GM21390 (cell line): ENCODE data around the gene TMEM221.
A peak's percentile ranks its signal among the peaks of the same experiment; 100 is the strongest.

ENCODE experiments used
- ATAC-seq: cut with Tn5 transposase; IDR thresholded peaks from one replicate; pipeline ENCODE4 v1.9.1; 2021; ENCODE audit not compliant: unreplicated experiment

Gene TMEM221

DNA sequence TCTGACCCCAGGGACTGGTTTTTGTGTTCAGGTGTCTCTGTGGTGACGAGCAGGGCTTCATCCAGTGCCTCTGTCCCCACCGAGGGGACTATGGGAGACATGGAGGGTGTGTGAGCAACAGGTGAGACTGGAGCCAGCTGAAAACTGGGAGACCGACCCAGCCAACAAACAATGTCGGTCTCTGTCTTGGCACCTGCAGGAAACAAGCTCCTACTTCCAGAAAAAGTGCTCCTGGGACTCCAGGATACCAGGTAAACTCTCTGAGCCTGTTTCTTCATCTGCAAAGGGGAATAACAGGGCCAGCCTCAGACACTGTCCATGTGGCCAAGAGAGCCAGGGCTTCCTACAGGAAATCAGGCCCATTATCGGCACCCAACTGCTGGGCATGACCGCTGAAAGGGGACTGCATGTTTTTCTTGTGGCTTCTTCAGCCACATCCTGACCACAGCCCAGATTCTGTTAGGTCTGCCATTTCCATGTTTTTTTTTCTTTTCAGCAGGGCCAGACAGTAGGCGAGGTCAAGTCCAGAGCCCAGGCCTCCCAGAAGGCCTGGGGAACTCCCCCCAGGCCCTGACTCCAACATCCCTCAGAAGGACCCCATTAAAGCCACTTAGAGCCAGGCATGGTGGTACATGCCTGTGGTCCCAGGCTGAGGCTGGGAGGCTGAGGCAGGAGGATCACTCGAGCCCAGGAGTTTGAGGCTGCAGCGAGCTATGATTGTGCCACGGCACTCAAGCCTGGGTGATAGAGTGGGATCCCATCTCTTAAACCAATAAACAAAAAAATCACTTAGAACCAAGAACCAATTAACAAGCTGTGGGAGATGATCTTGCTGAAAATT is 42.2 kb downstream of the TMEM221 start:
- no peak for ATAC-seq

DNA sequence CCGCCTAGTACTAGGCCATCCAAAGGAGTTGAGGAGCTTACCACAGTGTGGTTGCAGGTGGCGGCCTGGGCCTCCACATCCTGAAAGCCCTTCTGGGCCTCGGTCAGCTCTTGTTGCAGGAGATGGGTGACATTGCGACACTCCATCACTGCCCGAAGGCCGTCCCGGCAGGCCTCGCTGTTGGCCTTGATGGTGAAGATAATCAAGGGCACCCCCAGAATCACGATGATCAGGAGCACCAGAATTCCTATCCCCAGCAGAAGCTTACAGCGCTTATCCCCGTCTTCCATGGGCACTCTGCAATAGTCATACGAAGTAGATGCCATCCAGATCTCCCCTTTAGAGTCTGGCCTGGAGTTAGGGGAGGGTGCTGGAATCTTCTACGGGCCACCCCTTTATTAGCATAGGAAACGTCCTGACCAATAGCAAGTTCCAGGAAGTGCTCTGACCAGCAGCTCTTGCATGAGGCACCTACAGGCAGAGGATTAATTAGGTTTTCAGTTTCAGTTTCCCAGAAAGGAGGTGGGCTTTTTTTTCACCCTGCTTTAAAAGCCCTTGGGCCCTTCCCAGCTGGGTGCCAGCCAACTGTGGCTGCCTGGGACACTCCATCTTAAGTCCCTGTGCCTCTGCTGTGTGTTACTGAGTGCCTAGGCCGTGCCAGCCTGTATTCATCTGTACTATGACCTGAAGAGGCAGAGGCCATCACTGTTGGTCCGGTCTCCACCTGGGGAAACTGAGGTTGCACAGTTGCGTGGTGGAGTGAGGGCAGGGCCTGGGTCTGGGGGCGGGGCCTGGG is 43.0 kb downstream of the TMEM221 start, which contains the start of gene BST2:
Gene BST2 (minus strand): TSS at position 381 of the 796 bp plus-strand sequence. CDS start 55 bp downstream, at position 326.
- peak; percentile 73 for ATAC-seq

DNA sequence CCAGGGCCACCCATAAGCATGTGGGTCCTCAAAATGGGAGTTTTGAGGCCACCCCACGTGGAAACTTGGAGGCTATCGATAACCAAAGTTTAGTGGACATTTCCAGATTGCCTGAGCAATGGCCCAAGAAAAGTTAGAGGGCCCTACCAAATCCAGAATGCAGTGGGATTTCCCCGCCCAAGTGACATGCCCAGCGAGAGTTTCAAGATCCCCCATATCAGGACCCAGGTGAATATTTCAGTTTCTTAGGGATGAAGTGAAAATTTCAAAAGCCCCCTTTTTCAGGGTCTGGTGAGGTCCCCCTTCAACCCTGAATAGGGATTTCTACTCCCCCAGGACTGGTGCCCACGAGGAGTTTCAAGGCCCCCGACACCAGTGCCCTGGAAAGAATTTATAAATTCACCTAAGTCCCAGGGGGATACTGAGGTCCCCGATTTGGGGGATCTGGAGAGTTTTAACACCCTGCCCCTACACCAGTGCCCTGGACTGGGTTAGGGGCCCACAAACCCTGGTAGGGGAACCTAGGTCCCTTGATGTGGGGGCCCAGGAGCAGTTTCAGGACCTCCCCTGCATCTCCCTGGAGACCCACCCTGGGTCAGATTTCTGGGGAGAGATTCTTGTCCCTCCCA is 43.7 kb downstream of the TMEM221 start:
- peak; percentile 19 for ATAC-seq

DNA sequence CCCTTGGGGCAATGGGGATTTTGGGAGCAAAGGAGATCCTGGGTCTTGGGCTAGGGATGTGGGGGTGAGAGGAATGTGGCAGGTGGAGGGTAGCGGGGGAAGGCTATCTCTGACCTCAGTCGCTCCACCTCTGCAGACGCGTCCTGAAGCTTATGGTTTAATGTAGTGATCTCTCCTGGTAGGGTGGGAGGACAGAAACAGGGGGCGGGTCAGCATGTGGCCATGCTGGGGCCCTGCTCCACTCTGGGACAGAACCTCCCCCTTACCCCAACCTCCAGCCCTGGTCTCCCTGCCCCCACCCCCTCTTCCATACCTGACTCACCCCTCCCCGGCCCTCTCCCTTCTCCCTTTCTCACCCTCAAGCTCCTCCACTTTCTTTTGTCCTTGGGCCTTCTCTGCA is 44.5 kb downstream of the TMEM221 start:
- no peak for ATAC-seq

DNA sequence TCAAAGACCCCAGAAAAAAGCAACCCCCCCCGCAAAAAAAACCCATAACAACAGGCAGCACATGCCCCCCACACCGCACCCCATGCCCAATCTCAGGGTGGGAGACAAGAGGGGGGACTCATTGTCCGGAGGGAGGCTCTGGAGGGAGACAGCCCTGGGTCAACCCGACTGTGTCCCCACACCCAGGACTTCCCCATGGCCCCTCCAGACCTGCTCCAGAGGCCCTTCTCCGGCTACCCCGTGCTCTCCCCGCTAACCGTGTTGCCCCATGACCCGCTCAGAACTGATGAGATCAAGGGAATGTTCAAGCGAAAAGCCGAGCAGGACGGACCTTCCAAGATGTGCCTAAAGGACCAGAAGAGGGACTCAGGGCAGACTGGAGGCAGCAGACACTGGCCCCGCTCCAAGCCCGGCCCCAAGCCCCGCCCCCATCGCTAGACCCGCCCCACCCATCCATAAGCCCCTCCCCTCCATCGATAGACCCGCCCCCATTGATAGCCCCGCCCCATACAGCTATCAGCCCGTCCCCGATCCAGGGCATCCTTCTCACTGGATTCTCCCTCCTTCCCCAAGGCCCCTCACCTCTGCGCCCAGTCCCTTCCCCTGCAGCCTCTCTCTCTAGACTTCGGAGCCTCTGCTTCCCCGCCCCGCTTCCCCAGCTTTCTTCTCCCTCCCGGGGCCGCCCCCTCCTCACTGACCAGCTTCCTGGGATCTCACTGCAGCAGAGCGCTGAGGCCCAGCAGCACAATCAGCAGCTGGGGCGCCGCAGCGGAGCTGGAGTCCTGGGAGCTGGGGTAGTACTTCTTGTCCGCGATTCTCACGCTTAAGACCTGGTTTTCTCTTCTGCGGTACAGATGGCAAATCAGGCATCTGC is 45.2 kb downstream of the TMEM221 start:
- ATAC-seq: no peak

DNA sequence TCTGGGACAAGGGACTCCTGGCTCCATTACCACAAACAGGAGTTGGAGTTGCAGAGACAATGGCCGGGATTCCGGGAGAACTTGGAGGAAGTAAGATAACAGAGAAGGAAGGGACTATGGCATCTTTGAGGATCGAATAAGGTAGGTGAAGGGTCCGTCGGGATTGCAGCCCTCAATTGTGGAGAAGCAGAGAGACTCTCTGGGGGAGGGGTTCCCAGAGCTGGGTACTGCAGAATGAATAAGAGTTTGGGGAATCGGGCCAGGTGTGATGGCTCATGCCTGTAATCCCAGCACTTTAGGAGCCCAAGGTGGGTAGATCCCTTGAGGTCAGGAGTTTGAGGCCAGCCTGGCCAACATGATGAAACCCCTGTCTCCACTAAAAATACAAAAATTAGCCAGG is 46.8 kb downstream of the TMEM221 start:
- no peak for ATAC-seq

DNA sequence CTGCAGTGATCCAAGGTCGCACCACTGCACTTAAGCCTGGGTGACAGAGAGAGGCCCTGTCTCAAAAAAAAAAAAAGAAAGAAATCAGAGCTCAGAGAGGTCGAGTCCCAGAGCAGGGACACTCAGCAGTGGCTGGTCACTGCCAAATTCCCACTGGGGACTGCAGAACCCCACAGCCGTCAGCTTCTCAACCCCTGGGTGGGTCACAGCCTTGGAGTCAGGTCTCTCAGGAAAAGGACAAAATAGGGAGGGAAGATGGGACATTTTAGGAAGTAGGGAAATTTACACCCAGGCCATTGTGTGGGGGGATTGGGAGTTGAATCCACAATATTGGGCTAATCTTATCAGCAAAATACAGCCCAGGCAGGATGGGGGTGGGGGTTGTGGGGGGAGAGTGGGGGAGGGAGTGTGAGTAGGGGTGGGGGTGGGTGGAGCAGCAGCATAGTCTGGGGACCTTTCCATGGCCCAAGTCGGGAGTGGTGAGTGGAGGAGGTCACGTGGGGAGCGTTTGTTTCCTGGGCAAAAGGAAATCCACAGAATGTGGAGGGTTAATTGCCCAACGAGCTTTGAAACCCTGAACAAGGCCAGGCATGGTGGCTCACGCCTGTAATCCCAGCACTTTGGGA is 49.5 kb downstream of the TMEM221 start:
- no peak for ATAC-seq

DNA sequence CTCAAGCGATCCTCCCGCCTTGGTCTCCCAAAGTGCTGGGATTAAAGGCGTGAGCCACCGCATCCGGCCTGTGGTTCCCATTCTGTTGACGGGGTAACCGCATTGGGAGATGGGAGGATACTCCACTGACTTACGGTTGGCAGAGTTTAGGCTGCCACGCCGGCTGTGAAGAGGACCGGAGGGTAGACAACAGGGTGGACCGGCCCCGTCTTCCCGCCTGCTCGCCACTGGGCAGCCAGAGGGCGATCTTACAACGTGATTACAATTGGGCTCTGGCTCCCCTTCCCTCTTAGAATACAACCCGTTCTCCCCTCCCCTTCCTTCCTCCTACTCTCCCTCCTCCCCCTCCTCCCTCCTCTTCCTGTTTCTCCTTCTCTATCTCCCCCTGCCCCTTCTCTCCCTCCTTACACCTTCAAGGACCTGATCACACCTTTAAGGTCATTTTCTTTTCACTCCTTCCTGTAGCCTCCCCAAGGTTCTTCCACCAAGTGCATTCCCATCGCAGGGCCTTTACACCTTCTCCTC is 53.5 kb downstream of the TMEM221 start:
- no peak for ATAC-seq

DNA sequence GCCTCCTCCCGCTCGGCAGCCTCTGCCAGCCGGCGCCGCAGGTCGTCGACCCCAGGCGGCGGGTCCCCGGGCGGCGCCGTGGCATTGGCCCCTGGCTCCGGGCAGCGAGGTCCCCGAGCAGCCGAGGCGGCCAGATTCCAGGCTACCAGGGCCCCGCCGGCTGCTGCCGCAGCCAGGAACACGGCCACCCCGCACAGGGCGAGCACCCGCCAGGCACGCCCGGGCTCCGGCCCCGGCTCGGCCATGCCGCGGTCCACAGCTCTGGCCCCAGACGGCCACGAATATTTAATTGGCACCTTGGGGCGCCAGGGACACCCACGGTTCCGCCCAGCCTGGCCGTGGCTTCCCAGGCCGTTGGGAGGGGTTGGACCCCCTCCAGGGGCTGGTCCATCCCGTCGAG is 54.6 kb downstream of the TMEM221 start, which contains the start of gene CCDC194:
Gene CCDC194 (minus strand): TSS at position 283 of the 400 bp plus-strand sequence. CDS start 38 bp downstream, at position 245.
- no peak for ATAC-seq

DNA sequence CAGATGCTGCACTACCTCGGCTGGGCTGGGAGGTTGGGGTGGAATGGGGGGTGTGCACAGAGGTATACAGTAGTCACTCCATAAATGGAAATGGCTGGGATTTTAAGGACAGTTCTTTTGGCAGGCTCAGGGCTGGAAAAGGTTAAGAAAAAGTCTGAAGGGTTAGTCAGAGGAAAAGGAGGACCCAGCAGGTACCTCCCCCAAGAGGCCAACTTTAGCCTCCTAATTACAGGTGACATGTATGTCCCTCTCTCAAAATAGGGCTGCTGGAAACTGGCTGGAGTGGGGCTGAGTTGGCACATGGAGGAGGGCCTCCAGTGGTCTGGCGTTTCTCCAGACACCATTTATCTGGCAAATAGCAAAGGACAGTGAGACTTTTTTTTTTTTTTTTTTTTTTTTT is 55.5 kb downstream of the TMEM221 start:
- no peak for ATAC-seq

DNA sequence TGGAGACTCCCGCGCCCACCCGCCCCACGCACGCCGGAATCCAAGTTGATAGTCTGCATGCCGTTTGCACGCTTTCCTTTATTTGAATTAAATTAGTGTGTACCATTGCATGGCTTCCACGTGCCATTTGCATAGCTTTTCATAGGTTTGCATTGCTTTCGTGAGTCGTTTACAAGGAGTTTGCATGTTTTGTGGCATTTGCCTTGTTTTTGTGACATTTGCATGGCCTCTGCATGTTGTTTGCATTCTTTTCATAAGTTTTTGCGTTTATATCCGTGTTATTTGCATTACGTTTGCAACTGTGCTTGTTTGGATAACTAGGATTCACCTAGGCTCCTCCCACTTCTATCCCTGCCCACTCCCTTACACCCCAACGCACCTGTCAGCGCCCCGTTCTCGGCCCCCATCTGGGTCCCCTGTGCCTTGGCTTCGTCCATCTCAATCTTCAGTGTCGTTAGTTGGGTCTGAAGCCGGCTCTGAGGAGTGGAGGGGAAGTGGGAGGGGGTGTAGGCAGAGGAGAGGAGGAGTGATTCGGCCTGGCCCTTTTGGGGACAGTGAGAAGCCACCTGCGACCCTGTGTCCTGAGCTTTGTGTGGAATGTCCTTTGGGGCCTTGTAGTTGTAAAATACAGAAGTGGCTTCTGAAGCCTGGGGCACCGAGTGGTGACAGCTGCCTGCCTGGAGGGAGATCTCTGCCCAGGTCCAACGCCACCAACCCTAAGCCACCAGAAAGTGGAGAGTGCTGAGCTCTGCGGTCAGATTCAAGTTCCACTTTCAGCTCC is 56.9 kb downstream of the TMEM221 start:
- no peak for ATAC-seq

DNA sequence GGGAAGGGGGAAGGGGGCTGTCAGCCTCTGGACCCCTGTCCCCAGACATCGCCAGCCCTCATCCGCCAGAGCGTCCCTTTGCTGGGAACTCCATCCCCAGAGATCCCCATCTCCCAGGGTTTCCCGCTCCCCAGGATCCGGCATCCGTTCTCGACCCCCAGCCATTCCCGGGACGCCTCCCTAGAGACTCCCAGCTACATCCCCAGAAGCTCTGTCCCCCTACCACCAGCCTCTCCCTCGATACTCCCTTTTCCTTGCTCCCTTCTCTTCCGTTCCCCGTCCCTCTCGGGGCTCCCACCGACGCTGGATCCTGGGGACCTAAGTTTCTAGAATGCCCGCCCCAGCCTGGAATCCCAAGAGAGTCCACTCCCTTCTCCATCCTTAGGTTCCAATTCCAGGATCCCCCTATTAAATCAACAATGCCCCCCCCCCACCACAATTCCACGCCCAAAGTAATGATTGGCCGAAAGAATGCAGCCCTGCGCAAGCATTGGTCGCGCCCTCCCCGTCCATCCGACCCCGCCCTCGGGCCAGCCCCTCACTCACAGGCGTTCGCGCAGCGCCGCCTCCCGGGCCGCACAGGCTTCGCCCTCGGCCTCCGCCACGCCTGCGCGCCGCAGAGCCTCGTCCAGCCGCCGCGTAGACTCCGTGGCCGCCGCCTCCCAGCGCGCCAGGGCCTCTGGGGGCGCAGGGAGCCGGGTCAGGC is 57.6 kb downstream of the TMEM221 start:
- peak; percentile 83 for ATAC-seq

DNA sequence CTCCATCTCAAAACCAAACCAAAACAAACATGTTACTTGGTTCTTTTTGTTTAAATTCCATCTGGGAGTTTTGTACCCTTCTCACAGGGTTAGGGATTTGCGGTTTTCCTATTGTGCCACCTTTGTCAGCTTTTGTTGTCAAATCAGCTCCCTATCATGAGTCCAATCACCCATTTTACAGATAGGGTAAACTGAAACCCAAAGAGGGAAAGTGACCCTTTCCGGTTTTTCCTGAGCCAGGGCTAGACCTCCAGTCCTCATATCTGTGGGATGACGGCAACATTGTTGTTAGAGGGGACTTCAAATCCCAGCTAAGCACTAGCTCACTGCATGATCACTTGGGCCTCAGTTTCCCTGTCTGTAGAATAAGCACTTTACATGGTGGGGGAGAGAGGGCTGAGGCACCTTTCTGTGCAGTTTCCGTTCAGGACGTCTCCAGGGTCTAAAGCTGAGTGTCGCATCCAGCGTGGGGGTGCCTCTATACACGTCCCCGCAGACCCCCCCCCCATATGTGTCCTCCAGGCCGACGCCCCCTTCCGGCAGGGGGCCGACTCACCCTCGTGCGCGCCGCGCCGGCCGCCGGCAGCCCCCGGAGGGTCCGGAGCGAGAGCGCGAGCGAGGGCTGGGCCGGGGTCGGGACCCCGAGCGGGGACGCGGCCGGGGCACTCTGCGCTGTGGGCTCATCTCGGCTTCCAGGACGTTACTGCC is 58.4 kb downstream of the TMEM221 start:
- ATAC-seq: no peak

DNA sequence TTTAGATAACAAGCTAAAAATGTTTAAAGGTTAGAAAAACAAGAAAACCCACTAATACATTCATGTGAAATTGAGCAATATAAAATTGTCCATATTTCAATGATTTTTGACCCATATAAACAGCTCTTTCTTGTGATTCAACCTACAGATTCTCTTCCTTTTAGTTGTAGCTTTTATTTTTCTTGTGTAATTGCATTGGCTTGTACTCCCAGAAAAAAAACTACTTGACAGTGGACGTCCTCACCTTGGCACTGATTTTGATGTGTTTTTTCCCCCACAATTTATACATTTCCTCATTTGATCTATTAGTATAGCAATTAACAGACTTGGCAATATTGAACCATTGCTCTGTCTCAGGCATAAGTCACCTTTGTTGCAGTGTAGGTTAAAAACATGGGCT is 59.2 kb downstream of the TMEM221 start:
- no peak for ATAC-seq

DNA sequence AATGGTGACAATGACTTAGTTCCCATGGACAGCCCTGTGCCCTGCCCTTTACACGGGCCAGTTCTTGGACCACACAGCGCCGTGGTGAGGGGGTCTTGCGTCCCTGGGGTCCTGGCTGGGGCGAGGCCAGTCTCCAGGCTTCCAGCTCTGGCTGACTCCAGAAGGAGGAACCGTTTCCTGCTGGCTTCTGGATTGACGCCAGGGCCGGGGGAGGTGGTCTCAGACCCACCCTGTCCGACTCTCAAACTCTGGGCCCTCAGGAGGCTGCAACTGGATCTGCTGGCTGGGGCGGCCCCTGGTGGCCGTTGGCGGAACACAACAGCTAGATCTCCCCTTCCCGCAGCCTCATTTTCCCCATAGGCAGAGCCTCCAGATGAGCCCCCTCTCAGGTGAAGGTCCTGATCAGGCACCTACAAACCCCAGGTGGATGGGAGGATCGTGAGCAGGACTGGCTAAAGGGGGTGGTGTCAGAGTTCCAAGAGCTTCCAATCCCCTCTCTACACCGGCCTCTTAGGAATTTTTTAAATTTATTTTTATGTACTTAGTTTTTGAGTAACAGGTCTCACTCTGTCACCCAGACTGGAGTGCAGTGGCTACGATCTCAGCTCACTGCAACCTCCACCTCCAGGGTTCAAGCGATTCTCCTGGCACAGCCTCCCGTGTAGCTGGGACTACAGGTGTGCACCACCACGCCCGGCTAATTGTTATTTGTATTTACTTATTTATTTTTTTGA is 62.4 kb downstream of the TMEM221 start:
- ATAC-seq: no peak
